Measurements from ENCODE around the gene ABCG5.

The ABCG5 gene

DNA sequence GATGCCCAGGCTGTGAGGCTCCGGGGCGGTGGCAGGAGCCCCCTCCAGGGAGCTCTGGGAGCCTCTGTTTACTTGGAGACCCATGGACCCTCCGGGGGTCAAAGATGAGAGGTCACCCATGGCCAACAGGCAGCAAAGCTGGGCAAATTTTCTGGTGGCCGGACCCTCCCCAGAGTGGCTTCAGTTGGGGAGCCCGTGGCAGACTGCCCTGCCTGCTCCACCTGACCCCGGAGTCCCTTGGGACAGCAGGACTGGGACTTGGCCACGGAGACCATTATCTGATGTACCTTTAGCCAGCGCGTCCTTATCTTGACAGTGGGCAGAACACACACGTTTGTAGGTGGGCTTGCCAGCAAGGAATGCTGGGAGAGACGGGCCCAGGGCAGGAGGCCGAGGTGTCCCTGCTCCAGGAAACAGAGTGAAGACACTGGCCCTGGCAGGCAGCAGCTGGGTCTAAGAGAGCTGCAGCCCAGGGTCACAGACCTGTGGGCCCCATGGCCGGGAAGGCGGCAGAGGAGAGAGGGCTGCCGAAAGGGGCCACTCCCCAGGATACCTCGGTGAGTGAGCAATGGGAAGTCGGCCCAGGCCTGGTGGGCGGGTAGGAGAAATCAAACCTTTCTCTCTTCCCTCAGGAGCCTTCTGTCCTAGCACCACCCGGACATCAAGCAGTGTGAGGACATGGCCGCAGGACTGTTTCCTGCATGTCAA, at the start of gene ABCG5, which contains the start of gene ABCG8:
ABCG5 (minus strand) TSS at position 280 of the 708 bp plus-strand sequence; CDS start at position 120, 160 bp downstream.
ABCG8 (plus strand) TSS at position 412 of the 708 bp plus-strand sequence; CDS start at position 495, 83 bp downstream.
- DNase-seq, result no peak

- DNase-seq, result no peak
Observed at GRCh38 chr2:43887176-43887575, 48.5 kb upstream of the ABCG5 start.

DNA sequence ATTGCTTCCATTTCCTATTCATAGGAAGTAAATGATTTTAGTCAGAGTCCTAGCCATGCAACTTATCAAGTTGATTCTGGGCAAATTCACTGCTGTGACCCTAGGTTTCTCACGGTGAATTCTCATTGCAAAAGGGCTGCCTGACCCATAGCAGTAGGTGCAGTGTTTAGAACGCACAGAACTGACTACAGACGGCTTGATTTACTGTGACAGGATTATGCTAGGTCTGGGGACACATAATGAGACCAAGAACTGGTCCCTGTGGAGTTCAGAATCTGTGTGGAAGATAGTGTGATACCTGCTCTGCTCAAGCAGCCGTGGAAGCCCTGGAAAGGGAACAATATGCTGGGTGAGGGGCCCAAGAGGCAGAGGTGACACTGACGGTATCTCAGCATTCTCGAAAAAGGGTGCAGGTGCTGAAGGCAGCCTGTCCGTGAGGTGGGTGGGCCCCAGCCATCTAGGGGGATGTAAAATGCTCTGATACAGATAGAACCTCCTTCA, 46.5 kb upstream of the ABCG5 start:
- DNase-seq, result no peak

DNA sequence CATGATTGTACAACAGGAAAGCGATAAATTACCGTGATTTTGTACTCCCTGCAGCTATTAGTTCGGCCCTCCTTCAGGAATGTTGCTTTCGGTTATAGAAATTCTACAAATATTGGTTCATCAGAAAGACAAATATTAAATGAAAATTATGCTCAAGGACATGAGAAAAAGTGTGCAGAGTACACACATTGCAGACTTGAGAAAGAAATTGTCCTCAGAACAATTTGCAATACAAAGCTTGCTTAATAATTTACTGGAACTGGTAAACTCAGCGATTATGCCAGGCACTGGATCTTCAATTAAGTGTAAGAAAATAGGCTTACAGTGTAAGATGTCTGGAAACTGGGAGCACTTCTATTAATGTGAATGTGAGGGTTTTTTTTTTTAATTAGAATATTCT, 46.0 kb upstream of the ABCG5 start:
- DNase-seq, result no peak

DNA sequence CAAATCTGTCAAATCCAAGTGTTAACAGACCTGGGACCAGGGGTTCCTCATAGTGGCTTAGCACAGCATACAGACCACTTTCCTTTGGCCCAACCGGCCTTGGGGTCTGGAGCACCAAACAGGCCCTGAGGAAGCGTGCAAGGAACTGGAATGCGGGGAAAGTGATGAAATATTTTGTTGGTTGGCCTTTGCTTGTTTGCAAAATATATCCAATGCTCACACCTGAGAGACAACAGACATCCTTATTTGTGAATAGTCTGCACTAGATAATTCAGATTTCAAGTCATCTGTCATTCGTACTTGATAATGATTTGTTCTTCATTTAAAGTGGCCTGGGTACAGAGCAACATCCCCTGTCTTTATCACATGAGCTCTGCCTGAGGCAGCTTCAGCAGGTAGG, 43.7 kb upstream of the ABCG5 start:
- no peak for DNase-seq

GRCh38 chr2:43880952-43881351, 42.3 kb upstream of the ABCG5 start:
- DNase-seq, result no peak

GRCh38 chr2:43880471-43880870, 41.8 kb upstream of the ABCG5 start:
- DNase-seq, result no peak

DNA sequence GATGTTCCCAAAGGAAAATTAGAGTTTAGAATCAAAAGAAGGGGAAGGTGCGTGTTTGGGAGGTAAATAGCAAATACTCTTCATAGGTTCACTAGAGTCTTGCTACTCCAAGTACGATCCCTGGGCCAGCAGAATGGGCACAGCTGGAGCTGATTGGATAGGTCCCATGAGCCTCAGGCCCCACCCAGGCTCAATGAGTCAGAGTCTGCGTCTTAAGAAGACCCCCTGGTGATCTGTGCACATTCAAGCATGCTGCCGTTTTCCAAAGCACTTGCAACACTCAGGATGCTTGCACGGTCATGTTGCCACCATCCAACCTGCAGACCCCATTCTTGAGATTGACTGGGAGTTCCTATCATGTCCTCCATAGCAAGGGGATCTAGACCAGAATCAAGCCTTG, 40.6 kb upstream of the ABCG5 start:
- DNase-seq, result no peak

DNA sequence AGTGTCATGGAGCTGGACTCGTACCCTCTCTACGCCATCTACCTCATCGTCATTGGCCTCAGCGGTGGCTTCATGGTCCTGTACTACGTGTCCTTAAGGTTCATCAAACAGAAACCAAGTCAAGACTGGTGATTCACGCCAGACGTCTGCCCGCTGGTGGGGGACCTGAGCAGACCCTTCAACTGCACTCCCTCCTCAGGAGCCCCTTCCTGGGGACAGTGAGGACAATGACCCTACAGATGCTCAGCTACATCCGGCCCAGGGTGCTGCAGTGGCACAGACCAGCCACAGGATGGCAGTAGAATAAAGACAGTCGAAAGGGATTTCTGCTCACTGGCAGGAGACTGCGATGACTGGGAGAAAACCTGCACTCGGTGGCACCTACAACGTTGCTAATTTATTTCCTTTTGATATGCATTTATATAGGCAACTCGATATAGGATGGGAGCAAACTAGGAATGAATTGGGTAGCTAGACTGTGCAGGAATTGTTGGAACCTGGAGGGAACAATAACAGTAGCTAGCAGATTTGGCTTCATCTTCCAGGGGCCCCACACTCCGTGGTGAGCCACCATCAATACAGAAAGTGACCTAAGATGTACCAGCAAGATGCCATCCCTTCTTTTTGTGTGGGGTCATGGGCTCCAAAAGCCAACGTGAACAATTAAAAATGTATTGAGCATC, 39.3 kb upstream of the ABCG5 start:
- peak; percentile 58 for DNase-seq

DNA sequence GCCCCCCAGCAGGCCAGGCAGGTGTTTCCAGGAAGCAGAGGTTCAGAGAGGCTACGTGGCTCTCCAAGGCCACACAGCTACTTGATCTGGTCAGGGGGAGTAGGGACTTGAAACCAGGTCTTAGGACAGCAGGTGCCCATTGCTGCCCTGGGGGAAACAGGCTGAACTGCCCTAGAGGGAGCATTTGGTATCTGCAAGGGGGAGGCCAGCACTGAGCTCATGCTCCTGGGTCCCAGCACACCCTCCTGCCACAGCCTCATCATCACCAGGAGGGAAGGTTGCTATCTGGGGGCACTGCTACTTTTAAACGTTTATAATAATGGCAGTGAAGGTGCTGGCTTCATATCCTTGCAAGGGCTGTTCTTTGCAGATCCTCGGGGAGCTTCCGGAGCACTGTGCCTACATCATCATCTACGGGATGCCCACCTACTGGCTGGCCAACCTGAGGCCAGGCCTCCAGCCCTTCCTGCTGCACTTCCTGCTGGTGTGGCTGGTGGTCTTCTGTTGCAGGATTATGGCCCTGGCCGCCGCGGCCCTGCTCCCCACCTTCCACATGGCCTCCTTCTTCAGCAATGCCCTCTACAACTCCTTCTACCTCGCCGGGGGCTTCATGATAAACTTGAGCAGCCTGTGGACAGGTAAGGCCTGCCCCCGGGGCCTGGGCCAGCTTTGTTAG, 36.3 kb upstream of the ABCG5 start:
- DNase-seq, result no peak

GRCh38 chr2:43872151-43872550, 33.5 kb upstream of the ABCG5 start:
- DNase-seq, result no peak

DNA sequence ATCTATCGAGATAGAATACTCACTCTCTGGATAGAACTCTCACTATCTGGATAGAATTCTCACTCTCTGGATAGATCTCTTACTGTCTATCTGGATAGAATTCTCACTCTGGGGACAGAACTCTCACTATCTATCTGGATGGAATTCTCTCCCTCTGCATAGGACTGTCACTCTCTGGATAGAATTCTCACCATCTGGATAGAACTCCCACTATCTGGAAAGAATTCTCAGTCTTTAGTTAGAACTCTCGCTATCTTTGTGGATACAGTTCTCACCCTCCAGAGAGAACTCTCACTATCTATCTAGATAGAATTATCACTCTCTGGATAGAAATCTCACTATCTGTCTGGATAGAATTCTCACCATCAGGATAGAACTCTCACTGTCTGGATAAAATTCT, 16.7 kb upstream of the ABCG5 start:
- DNase-seq, result no peak

GRCh38 chr2:43854671-43855070, 16.0 kb upstream of the ABCG5 start:
- no peak for DNase-seq

- DNase-seq, result no peak
Observed at GRCh38 chr2:43853141-43854081, 14.8 kb upstream of the ABCG5 start.

GRCh38 chr2:43852196-43852730, 13.6 kb upstream of the ABCG5 start:
- no peak for DNase-seq

- no peak for DNase-seq
Observed at GRCh38 chr2:43851011-43851980, 12.7 kb upstream of the ABCG5 start.

- no peak for DNase-seq
Observed at GRCh38 chr2:43848214-43848613, 9.6 kb upstream of the ABCG5 start.

DNA sequence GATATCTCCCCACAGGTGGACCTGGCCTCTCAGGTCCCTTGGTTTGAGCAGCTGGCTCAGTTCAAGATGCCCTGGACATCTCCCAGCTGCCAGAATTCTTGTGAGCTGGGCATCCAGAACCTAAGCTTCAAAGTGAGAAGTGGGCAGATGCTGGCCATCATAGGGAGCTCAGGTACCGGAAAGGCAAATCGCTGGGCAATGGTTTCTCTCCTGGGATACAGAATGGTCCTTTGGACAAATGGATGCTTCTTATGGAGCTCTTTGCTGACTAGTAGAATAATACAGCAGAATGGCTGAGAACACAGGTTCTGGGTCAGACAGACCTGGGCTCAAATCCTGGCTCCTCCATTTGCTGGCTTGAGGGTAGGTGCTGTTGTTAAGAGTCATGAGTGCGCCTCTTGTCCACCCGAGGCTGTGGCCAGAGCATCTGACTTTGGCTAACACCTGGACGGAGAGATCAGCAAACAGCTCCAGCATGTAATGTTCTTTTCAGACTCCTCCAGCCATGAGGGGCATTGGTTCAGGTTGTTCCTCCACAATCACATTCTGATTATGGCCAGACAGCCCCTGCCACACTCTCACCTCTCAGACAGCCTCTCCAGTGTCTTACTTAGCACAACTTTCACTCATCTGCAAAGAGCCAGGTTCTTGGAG, 7.6 kb upstream of the ABCG5 start:
- no peak for DNase-seq

DNA sequence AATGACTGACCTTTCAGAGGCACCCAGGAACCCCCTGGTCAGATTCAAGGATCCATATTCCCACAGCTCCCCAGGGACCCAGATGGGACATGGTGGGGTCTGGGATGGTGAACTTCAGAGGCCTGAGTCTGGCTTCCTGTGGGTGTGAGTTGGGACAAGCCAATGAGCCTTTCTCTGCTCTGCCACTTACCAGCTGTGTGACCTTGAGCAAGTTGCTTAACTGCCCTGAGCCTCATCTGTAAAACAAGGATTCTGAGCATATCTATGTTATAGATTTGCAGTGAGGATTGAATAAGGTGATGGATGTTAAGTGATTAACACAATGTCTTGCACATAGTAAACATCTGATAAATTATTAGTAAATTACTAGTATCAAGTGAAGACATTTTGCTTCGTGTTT, 6.5 kb upstream of the ABCG5 start:
- no peak for DNase-seq

- DNase-seq, result no peak
Observed at GRCh38 chr2:43842866-43843226, 4.2 kb upstream of the ABCG5 start.

Data from CD4-positive, alpha-beta T cell treated with Interleukin-6 for 4 hours (primary cell).